ENCODE measurements around the gene ARHGAP27.
"Not testable (repeated sequence)": the region's sequence is repeated elsewhere in the genome, so short reads cannot be mapped to it uniquely, and the experiment has no call there.

Gene ARHGAP27

GRCh38 chr17:45469204-45469563, 36.5 kb upstream of the ARHGAP27 start:
- not testable (repeated sequence) for H3K9ac ChIP-seq (ENCODE audit: low read depth, low read length, poor library complexity); H3K4ac ChIP-seq (ENCODE audit: low read length); H2BK5ac ChIP-seq (ENCODE audit: low read length); DNase-seq (ENCODE audit: low spot score); H3K4me2 ChIP-seq (ENCODE audit: insufficient read depth, low read length, poor library complexity, severe bottlenecking); H3K4me3 ChIP-seq (ENCODE audit: low read length in 2 of 2); H2AK5ac ChIP-seq (ENCODE audit: low read depth, low read length); H2BK12ac ChIP-seq (ENCODE audit: low read length); H3K36me3 ChIP-seq (replicated peaks in 1 of 2; ENCODE audit: control insufficient read depth in 2 of 2, insufficient read depth in 2 of 2, low read length in 2 of 2); H3K9me3 ChIP-seq (replicated peaks in 1 of 2; ENCODE audit: control insufficient read depth in 2 of 2, insufficient read depth in 1 of 2, low read depth in 1 of 2, low read length in 2 of 2); H3K79me1 ChIP-seq (ENCODE audit: low read depth, low read length); H4K91ac ChIP-seq (ENCODE audit: low read depth, low read length, poor library complexity); H3K23ac ChIP-seq (ENCODE audit: low read depth, low read length, poor library complexity); H2AFZ ChIP-seq (ENCODE audit: low read length); H3K27ac ChIP-seq (replicated peaks; ENCODE audit: low read length); H3K18ac ChIP-seq (ENCODE audit: low read length); H2BK15ac ChIP-seq (ENCODE audit: low read length); H2BK120ac ChIP-seq (ENCODE audit: low read depth, low read length); H3K4me1 ChIP-seq (ENCODE audit: control insufficient read depth in 2 of 2, insufficient read depth in 1 of 2, low read depth in 1 of 2, low read length in 2 of 2); H3K14ac ChIP-seq (ENCODE audit: low read length); H4K8ac ChIP-seq (ENCODE audit: low read depth, low read length); H3K27me3 ChIP-seq (ENCODE audit: control insufficient read depth in 3 of 3, insufficient read depth in 3 of 3, low read depth in 1 of 3, low read length in 3 of 3)
- no CpG with 5 or more reads among the region's 4 CpGs for WGBS, 2 donors (ENCODE audit: extremely low coverage in 2 of 2, insufficient read length in 2 of 2, insufficient replicate concordance in 1 of 2)

GRCh38 chr17:45468293-45469203, 35.9 kb upstream of the ARHGAP27 start:
- not testable (repeated sequence) for H3K27me3 ChIP-seq (ENCODE audit: control insufficient read depth in 3 of 3, insufficient read depth in 3 of 3, low read depth in 1 of 3, low read length in 3 of 3); H3K9me3 ChIP-seq (replicated peaks in 1 of 2; ENCODE audit: control insufficient read depth in 2 of 2, insufficient read depth in 1 of 2, low read depth in 1 of 2, low read length in 2 of 2); H3K79me1 ChIP-seq (ENCODE audit: low read depth, low read length); H2BK12ac ChIP-seq (ENCODE audit: low read length); H3K4me1 ChIP-seq (ENCODE audit: control insufficient read depth in 2 of 2, insufficient read depth in 1 of 2, low read depth in 1 of 2, low read length in 2 of 2); H3K23ac ChIP-seq (ENCODE audit: low read depth, low read length, poor library complexity); H3K4ac ChIP-seq (ENCODE audit: low read length); H2AK5ac ChIP-seq (ENCODE audit: low read depth, low read length); H4K8ac ChIP-seq (ENCODE audit: low read depth, low read length); H2BK120ac ChIP-seq (ENCODE audit: low read depth, low read length); H3K4me2 ChIP-seq (ENCODE audit: insufficient read depth, low read length, poor library complexity, severe bottlenecking); H4K91ac ChIP-seq (ENCODE audit: low read depth, low read length, poor library complexity); H2AFZ ChIP-seq (ENCODE audit: low read length); H3K27ac ChIP-seq (replicated peaks; ENCODE audit: low read length); DNase-seq (ENCODE audit: low spot score); H2BK15ac ChIP-seq (ENCODE audit: low read length); H3K14ac ChIP-seq (ENCODE audit: low read length); H3K18ac ChIP-seq (ENCODE audit: low read length); H3K36me3 ChIP-seq (replicated peaks in 1 of 2; ENCODE audit: control insufficient read depth in 2 of 2, insufficient read depth in 2 of 2, low read length in 2 of 2); H2BK5ac ChIP-seq (ENCODE audit: low read length); H3K9ac ChIP-seq (ENCODE audit: low read depth, low read length, poor library complexity); H3K4me3 ChIP-seq (ENCODE audit: low read length in 2 of 2)
- no CpG with 5 or more reads among the region's 14 CpGs for WGBS, 2 donors (ENCODE audit: extremely low coverage in 2 of 2, insufficient read length in 2 of 2, insufficient replicate concordance in 1 of 2)

- not testable (repeated sequence) for H3K79me1 ChIP-seq (ENCODE audit: low read depth, low read length); H3K4me3 ChIP-seq (ENCODE audit: low read length in 2 of 2); H2AFZ ChIP-seq (ENCODE audit: low read length); H4K91ac ChIP-seq (ENCODE audit: low read depth, low read length, poor library complexity); H2BK12ac ChIP-seq (ENCODE audit: low read length); H2AK5ac ChIP-seq (ENCODE audit: low read depth, low read length); H3K27ac ChIP-seq (replicated peaks; ENCODE audit: low read length); H3K4me1 ChIP-seq (ENCODE audit: control insufficient read depth in 2 of 2, insufficient read depth in 1 of 2, low read depth in 1 of 2, low read length in 2 of 2); H3K23ac ChIP-seq (ENCODE audit: low read depth, low read length, poor library complexity); DNase-seq (ENCODE audit: low spot score); H3K4me2 ChIP-seq (ENCODE audit: insufficient read depth, low read length, poor library complexity, severe bottlenecking); H3K27me3 ChIP-seq (ENCODE audit: control insufficient read depth in 3 of 3, insufficient read depth in 3 of 3, low read depth in 1 of 3, low read length in 3 of 3); H3K4ac ChIP-seq (ENCODE audit: low read length); H3K9ac ChIP-seq (ENCODE audit: low read depth, low read length, poor library complexity); H2BK15ac ChIP-seq (ENCODE audit: low read length); H3K18ac ChIP-seq (ENCODE audit: low read length); H2BK5ac ChIP-seq (ENCODE audit: low read length); H4K8ac ChIP-seq (ENCODE audit: low read depth, low read length); H2BK120ac ChIP-seq (ENCODE audit: low read depth, low read length); H3K14ac ChIP-seq (ENCODE audit: low read length); H3K9me3 ChIP-seq (replicated peaks in 1 of 2; ENCODE audit: control insufficient read depth in 2 of 2, insufficient read depth in 1 of 2, low read depth in 1 of 2, low read length in 2 of 2); H3K36me3 ChIP-seq (replicated peaks in 1 of 2; ENCODE audit: control insufficient read depth in 2 of 2, insufficient read depth in 2 of 2, low read length in 2 of 2)
- WGBS, 2 donors (ENCODE audit: extremely low coverage in 2 of 2, insufficient read length in 2 of 2, insufficient replicate concordance in 1 of 2) = no CpG with 5 or more reads among the region's 8 CpGs
Measured at GRCh38 chr17:45461524-45462327, 29.1 kb upstream of the ARHGAP27 start.

DNA sequence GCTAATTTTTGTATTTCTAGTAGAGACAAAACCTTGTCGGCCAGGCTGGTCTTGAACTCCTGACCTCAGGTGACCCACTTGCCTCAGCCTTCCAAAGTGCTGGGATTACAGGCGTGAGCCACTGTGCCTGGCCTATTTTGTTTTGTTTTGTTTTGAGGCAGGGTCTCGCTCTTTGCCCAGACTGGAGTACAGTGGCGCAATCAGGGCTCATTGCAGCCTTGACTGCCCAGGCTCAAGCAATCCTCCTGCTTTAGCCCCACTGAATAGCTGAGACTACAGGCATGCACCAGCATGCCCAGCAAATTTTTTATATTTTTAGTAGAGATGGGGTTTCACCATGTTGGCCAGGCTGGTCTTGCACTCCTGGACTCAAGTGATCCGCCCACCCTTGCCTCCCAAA, 27.8 kb upstream of the ARHGAP27 start:
- not testable (repeated sequence) for H3K27me3 ChIP-seq (ENCODE audit: control insufficient read depth in 3 of 3, insufficient read depth in 3 of 3, low read depth in 1 of 3, low read length in 3 of 3); H3K4me2 ChIP-seq (ENCODE audit: insufficient read depth, low read length, poor library complexity, severe bottlenecking); H3K18ac ChIP-seq (ENCODE audit: low read length); H3K9me3 ChIP-seq (replicated peaks in 1 of 2; ENCODE audit: control insufficient read depth in 2 of 2, insufficient read depth in 1 of 2, low read depth in 1 of 2, low read length in 2 of 2); H3K36me3 ChIP-seq (replicated peaks in 1 of 2; ENCODE audit: control insufficient read depth in 2 of 2, insufficient read depth in 2 of 2, low read length in 2 of 2); H2BK120ac ChIP-seq (ENCODE audit: low read depth, low read length); H2BK5ac ChIP-seq (ENCODE audit: low read length); H2BK15ac ChIP-seq (ENCODE audit: low read length); DNase-seq (ENCODE audit: low spot score); H3K4me3 ChIP-seq (ENCODE audit: low read length in 2 of 2); H3K4ac ChIP-seq (ENCODE audit: low read length); H3K9ac ChIP-seq (ENCODE audit: low read depth, low read length, poor library complexity); H2AFZ ChIP-seq (ENCODE audit: low read length); H2AK5ac ChIP-seq (ENCODE audit: low read depth, low read length); H3K4me1 ChIP-seq (ENCODE audit: control insufficient read depth in 2 of 2, insufficient read depth in 1 of 2, low read depth in 1 of 2, low read length in 2 of 2); H3K23ac ChIP-seq (ENCODE audit: low read depth, low read length, poor library complexity); H4K8ac ChIP-seq (ENCODE audit: low read depth, low read length); H2BK12ac ChIP-seq (ENCODE audit: low read length); H3K14ac ChIP-seq (ENCODE audit: low read length); H3K27ac ChIP-seq (replicated peaks; ENCODE audit: low read length); H4K91ac ChIP-seq (ENCODE audit: low read depth, low read length, poor library complexity); H3K79me1 ChIP-seq (ENCODE audit: low read depth, low read length)
- no CpG with 5 or more reads among the region's 5 CpGs for WGBS, 2 donors (ENCODE audit: extremely low coverage in 2 of 2, insufficient read length in 2 of 2, insufficient replicate concordance in 1 of 2)

All from neuronal stem cell (in vitro differentiated cells).